ENCODE results near the gene SEC22A. TPM values are rescaled to one million over a fixed set of nuclear protein-coding genes. Genes with fewer than 3 reads are reported as not detected.

SEC22A gene
- polyA plus RNA-seq, 1 of the 3 experiments (the other 2 are of a cell fraction) = 13.0 TPM

GRCh38 chr3:123263941-123264340 is 62.2 kb downstream of the SEC22A start:
- WGBS (ENCODE audit: low lambda C conversion rate) = 98% methylated on average over 2 of the region's 2 CpGs
- H3K4me1 ChIP-seq (ENCODE audit: control insufficient read depth in 1 of 2, insufficient read depth in 2 of 2, low read depth in 1 of 2, low read length in 1 of 2) = no peaks in the 10 kb centered on the region
- ChIA-PET CTCF (interaction anchor here (0.9 to 1.1 kb wide), 2 partner anchors 19 to 250 kb away, joined by 3 read pairs; no protein-coding TSS in a partner anchor), POLR2A (no interaction called here)
- no peak overlapping the region for H2AFZ ChIP-seq (ENCODE audit: low read depth)
- no peaks in the 10 kb centered on the region for H4K20me1 ChIP-seq (ENCODE audit: insufficient read depth)
- peaks cover 14 to 52% of the 10 kb centered on the region in 2 experiments for H3K36me3 ChIP-seq (replicated peaks in 1 of 2; ENCODE audit: control insufficient read depth in 1 of 2, insufficient read depth in 2 of 2, low read length in 1 of 2)
- no peak overlapping the region for H3K27ac ChIP-seq (ENCODE audit: low read depth in 2 of 2, low read length in 1 of 2)
- TF ChIP-seq FOSL2 (IDR thresholded peaks at IDR 0.05; ENCODE audit: borderline replicate concordance, low read depth) (no peak), POLR2AphosphoS5 (IDR thresholded peaks at IDR 0.05; ENCODE audit: low read depth, low read length) (no peak), ELF1 (IDR thresholded peaks at IDR 0.05) (no peak), EZH2phosphoT487 (IDR thresholded peaks at IDR 0.05; ENCODE audit: borderline replicate concordance, low read depth) (no peak), TAF1 (IDR thresholded peaks at IDR 0.05; ENCODE audit: borderline replicate concordance, low read depth, low read length) (no peak), FOXJ3 (CRISPR knock-in tag; IDR thresholded peaks at IDR 0.05) (no peak)
- DNase-seq = no peak
- no peaks in the 10 kb centered on the region for H3K79me2 ChIP-seq (ENCODE audit: insufficient read depth)
- H3F3A ChIP-seq (replicated peaks; ENCODE audit: insufficient read depth) = no peaks in the 10 kb centered on the region
- no peak overlapping the region for H3K4me2 ChIP-seq
- H3K27me3 ChIP-seq (ENCODE audit: insufficient read depth) = no peaks in the 10 kb centered on the region
- H3K9me3 ChIP-seq = peaks cover 6% of the 10 kb centered on the region; the same call in 1 of the 2 replicates
- H3K9me2 ChIP-seq = no peaks in the 10 kb centered on the region
- no peak overlapping the region for H3K9ac ChIP-seq
- no peak overlapping the region for H3K4me3 ChIP-seq (ENCODE audit: low read depth in 2 of 2, low read length in 1 of 2)

GRCh38 chr3:123267821-123268220 is 66.1 kb downstream of the SEC22A start:
- peaks cover 4% of the 10 kb centered on the region for H3F3A ChIP-seq (replicated peaks; ENCODE audit: insufficient read depth)
- no peak for DNase-seq
- H3K9ac ChIP-seq = no peak overlapping the region
- H3K4me3 ChIP-seq (ENCODE audit: low read depth in 2 of 2, low read length in 1 of 2) = no peak overlapping the region
- H3K9me3 ChIP-seq = peaks cover 6% of the 10 kb centered on the region; the same call in 1 of the 2 replicates
- WGBS (ENCODE audit: low lambda C conversion rate) = 79% methylated on average over 2 of the region's 2 CpGs
- CTCF ChIA-PET = interaction anchor here (1.4 kb wide), 1 partner anchor 23 kb away, joined by 4 read pairs; no protein-coding TSS in a partner anchor
- H4K20me1 ChIP-seq (ENCODE audit: insufficient read depth) = no peaks in the 10 kb centered on the region
- H3K9me2 ChIP-seq = no peaks in the 10 kb centered on the region
- H3K27me3 ChIP-seq (ENCODE audit: insufficient read depth) = no peaks in the 10 kb centered on the region
- H3K4me2 ChIP-seq = no peak overlapping the region
- H2AFZ ChIP-seq (ENCODE audit: low read depth) = no peak overlapping the region
- H3K27ac ChIP-seq (ENCODE audit: low read depth in 2 of 2, low read length in 1 of 2) = no peak overlapping the region
- peak; percentile 17; the same call in 1 of the 2 replicates for TF ChIP-seq RAD21 (IDR thresholded peaks at IDR 0.05; ENCODE audit: low read length)
- TF ChIP-seq RCOR1 (IDR thresholded peaks at IDR 0.05; ENCODE audit: low read length) = no peak
- TF ChIP-seq ELF1 (IDR thresholded peaks at IDR 0.05) = no peak
- TF ChIP-seq TAF1 (IDR thresholded peaks at IDR 0.05; ENCODE audit: borderline replicate concordance, low read depth, low read length) = no peak
- peaks cover 23 to 45% of the 10 kb centered on the region in 2 experiments for H3K36me3 ChIP-seq (replicated peaks in 1 of 2; ENCODE audit: control insufficient read depth in 1 of 2, insufficient read depth in 2 of 2, low read length in 1 of 2)
- no peaks in the 10 kb centered on the region; a peak in 1 of 4 replicates for H3K4me1 ChIP-seq (ENCODE audit: control insufficient read depth in 1 of 2, insufficient read depth in 2 of 2, low read depth in 1 of 2, low read length in 1 of 2)
- POLR2A ChIA-PET = no interaction called here
- H3K79me2 ChIP-seq (ENCODE audit: insufficient read depth) = no peaks in the 10 kb centered on the region

DNA sequence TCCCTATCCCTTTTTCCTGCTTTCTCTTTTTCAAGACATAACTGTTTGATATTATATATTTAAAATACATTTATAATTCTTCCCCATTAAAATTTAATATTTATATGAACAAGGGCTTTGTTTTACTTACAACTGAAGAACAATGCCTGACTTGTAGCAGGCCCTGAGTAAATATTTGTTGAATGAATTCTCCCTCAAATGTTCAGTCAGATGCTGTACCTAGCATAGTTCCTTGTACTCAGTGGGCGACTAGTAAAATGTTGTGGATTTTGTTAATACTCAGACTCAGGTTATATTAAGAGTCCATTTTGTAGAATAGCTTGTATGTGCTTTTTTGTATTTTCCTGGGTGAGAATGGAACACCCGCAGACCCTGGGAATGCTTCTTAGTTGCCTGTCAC is 69.1 kb downstream of the SEC22A start:
- DNase-seq = no peak
- Histone ChIP-seq H2AFZ (ENCODE audit: low read depth) (no peak overlapping the region), H3F3A (replicated peaks; ENCODE audit: insufficient read depth) (peaks cover 18% of the 10 kb centered on the region), H3K9ac (no peak overlapping the region), H3K36me3 (replicated peaks in 1 of 2; ENCODE audit: control insufficient read depth in 1 of 2, insufficient read depth in 2 of 2, low read length in 1 of 2) (peaks cover 20 to 27% of the 10 kb centered on the region in 2 experiments), H3K9me3 (peaks cover 2% of the 10 kb centered on the region; the same call in 1 of the 2 replicates), H3K9me2 (no peaks in the 10 kb centered on the region), H3K4me3 (ENCODE audit: low read depth in 2 of 2, low read length in 1 of 2) (no peak overlapping the region), H3K27me3 (ENCODE audit: insufficient read depth) (no peaks in the 10 kb centered on the region), H4K20me1 (ENCODE audit: insufficient read depth) (no peaks in the 10 kb centered on the region), H3K4me2 (no peak overlapping the region), H3K27ac (ENCODE audit: low read depth in 2 of 2, low read length in 1 of 2) (no peak overlapping the region), H3K4me1 (ENCODE audit: control insufficient read depth in 1 of 2, insufficient read depth in 2 of 2, low read depth in 1 of 2, low read length in 1 of 2) (peaks cover 0 to 7% of the 10 kb centered on the region in 2 experiments; a peak in 1 of 4 replicates), H3K79me2 (ENCODE audit: insufficient read depth) (no peaks in the 10 kb centered on the region)
- WGBS (ENCODE audit: low lambda C conversion rate) = 95% methylated on average over 2 of the region's 2 CpGs
- TF ChIP-seq MAX (IDR thresholded peaks at IDR 0.05; ENCODE audit: low read depth) (no peak), SIN3A (IDR thresholded peaks at IDR 0.05; ENCODE audit: borderline replicate concordance, low read depth, low read length) (no peak), PBX3 (IDR thresholded peaks at IDR 0.05) (no peak), YY1 (IDR thresholded peaks at IDR 0.05; ENCODE audit: low read depth) (no peak), USF2 (IDR thresholded peaks at IDR 0.05; ENCODE audit: borderline replicate concordance, low read depth, low read length) (no peak), CHD2 (IDR thresholded peaks at IDR 0.05; ENCODE audit: low read length, partially characterized antibody) (no peak), RFX5 (IDR thresholded peaks at IDR 0.05; ENCODE audit: low read length) (no peak), MEF2A (IDR thresholded peaks at IDR 0.05; ENCODE audit: borderline replicate concordance, low read depth) (no peak)
- CTCF ChIA-PET = interaction anchor here (1.5 kb wide), 1 partner anchor 288 kb away, joined by 3 read pairs; no protein-coding TSS in a partner anchor
- POLR2A ChIA-PET = no interaction called here

All from SK-N-SH (cell line).